OCI-LY3 (cell line): ENCODE data around the gene COL16A1.

ENCODE experiments used
- H2AFZ ChIP-seq: fragments of 200-600, 300-600 bp; shearing (Covaris generic); 2 replicates; pipeline ENCODE4 v1.6.0; 2014; ENCODE audit warnings: antibody characterized with exemption, low read depth, low read length
- H3K27ac ChIP-seq: fragments of 200-600, 300-600 bp; sonication (generic); 2 replicates; pipeline ENCODE4 v1.5.1; 2014; ENCODE audit warnings: mild to moderate bottlenecking, low read length, moderate library complexity, mixed read lengths
- H3K27me3 ChIP-seq: fragments of 200-600, 300-600 bp; sonication (generic); 2 replicates; pipeline ENCODE4 v1.6.1; 2014; ENCODE audit warnings: low read depth, low read length, mixed read lengths
- H3K36me3 ChIP-seq: fragments of 200-600, 300-600 bp; sonication (generic); replicated peaks from 2 replicates; pipeline ENCODE3; 2014; ENCODE audit warnings: low read depth, low read length, mixed read lengths
- H3K4me1 ChIP-seq: fragments of 300-600, 200-600 bp; sonication (generic); 2 replicates; pipeline ENCODE4 v1.6.1; 2014; ENCODE audit warnings: low read length, mixed read lengths
- H3K4me2 ChIP-seq: fragments of 200-600, 300-600 bp; sonication (generic); 2 replicates; pipeline ENCODE4 v1.6.1; 2014; ENCODE audit warnings: low read length, mixed read lengths
- H3K4me3 ChIP-seq: fragments of 300-600, 200-600 bp; sonication (generic); 2 replicates; pipeline ENCODE4 v1.5.1; 2014; ENCODE audit warnings: antibody characterized with exemption, mild to moderate bottlenecking, low read length, moderate library complexity
- H3K79me2 ChIP-seq: fragments of 300-600, 200-600 bp; shearing (Covaris generic); 2 replicates; pipeline ENCODE4 v1.6.1; 2014; ENCODE audit warnings: mild to moderate bottlenecking, low read length, mixed read lengths
- H3K9ac ChIP-seq: fragments of 300-600, 200-600 bp; shearing (Covaris generic); 2 replicates; pipeline ENCODE4 v1.6.0; 2014; ENCODE audit warnings: mild to moderate bottlenecking, low read length, moderate library complexity
- H3K9me3 ChIP-seq: fragments of 200-600, 300-600 bp; shearing (Covaris generic); 2 replicates; pipeline ENCODE4 v1.6.1; 2014; ENCODE audit warnings: low read length, mixed read lengths; ENCODE audit not compliant: insufficient read depth
- H4K20me1 ChIP-seq: fragments of 200-600, 300-600 bp; sonication (generic); 2 replicates; pipeline ENCODE4 v1.6.1; 2016; ENCODE audit warnings: low read length, mixed read lengths; ENCODE audit not compliant: insufficient read depth
- EZH2phosphoT487 ChIP-seq: fragments of 200-600 bp; shearing (Covaris generic); IDR thresholded peaks from 2 replicates; pipeline ENCODE4 v1.6.1; 2018; ENCODE audit warnings: antibody characterized with exemption, mixed run types, low read depth
- TF ChIP-seq, protein P1 (sequence below): fragments of 200-600, 300-600 bp; sonication (generic); IDR thresholded peaks from 2 replicates; pipeline ENCODE4 v1.5.1; 2014; ENCODE audit warnings: antibody characterized with exemption, low read length, low read depth

COL16A1 gene

GRCh38 chr1:31691446-31691845 lies 12.4 kb downstream of the COL16A1 start:
- Histone ChIP-seq H2AFZ (no peak overlapping the region), H3K27ac (no peak overlapping the region), H3K4me3 (no peak overlapping the region), H3K27me3 (0 out of 2 replicates have a peak, but pooled peaks cover under 1% of the 10 kb centered on the region), H4K20me1 (no peaks in the 10 kb centered on the region), H3K4me1 (peaks cover 16% of the 10 kb centered on the region), H3K9me3 (no peaks in the 10 kb centered on the region), H3K4me2 (no peak overlapping the region), H3K9ac (no peak overlapping the region), H3K36me3 (no peaks in the 10 kb centered on the region), H3K79me2 (no peaks in the 10 kb centered on the region)
- TF ChIP-seq, protein P1, sequence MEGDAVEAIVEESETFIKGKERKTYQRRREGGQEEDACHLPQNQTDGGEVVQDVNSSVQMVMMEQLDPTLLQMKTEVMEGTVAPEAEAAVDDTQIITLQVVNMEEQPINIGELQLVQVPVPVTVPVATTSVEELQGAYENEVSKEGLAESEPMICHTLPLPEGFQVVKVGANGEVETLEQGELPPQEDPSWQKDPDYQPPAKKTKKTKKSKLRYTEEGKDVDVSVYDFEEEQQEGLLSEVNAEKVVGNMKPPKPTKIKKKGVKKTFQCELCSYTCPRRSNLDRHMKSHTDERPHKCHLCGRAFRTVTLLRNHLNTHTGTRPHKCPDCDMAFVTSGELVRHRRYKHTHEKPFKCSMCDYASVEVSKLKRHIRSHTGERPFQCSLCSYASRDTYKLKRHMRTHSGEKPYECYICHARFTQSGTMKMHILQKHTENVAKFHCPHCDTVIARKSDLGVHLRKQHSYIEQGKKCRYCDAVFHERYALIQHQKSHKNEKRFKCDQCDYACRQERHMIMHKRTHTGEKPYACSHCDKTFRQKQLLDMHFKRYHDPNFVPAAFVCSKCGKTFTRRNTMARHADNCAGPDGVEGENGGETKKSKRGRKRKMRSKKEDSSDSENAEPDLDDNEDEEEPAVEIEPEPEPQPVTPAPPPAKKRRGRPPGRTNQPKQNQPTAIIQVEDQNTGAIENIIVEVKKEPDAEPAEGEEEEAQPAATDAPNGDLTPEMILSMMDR, result no peak
- TF ChIP-seq EZH2phosphoT487, result no peak

DNA sequence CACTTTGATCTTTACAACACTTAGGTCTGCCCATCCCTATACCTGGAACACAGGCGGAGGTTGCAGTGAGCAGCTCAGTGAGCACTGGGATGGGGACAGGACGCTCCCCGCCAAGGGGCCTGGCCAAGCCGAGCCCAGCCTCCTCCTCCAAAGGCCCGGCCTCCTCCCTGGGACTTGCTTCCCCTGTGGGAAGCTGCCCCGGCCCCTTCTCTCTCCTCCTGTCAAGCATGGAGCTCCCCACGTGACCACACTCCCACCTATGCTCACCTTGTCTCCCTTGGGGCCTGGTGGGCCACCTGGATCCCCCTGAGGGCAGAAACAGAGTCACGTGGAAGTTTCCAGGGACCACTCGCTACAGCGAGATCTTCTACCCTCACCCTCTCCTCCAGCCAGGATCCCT lies 12.9 kb downstream of the COL16A1 start:
- Histone ChIP-seq H3K36me3 (no peaks in the 10 kb centered on the region), H2AFZ (no peak overlapping the region), H4K20me1 (no peaks in the 10 kb centered on the region), H3K27ac (no peak overlapping the region), H3K79me2 (no peaks in the 10 kb centered on the region), H3K9ac (no peak overlapping the region), H3K4me1 (peaks cover 16% of the 10 kb centered on the region), H3K27me3 (0 out of 2 replicates have a peak, but pooled peaks cover 2% of the 10 kb centered on the region), H3K9me3 (no peaks in the 10 kb centered on the region), H3K4me3 (no peak overlapping the region), H3K4me2 (no peak overlapping the region)
- no peak for TF ChIP-seq EZH2phosphoT487
- TF ChIP-seq, protein P1, result no peak

- peaks cover 16% of the 10 kb centered on the region for H3K4me1 ChIP-seq
- no peak overlapping the region for H2AFZ ChIP-seq
- H3K27ac ChIP-seq, result no peak overlapping the region
- no peak overlapping the region for H3K4me3 ChIP-seq
- no peak overlapping the region for H3K9ac ChIP-seq
- 0 out of 2 replicates have a peak, but pooled peaks cover 2% of the 10 kb centered on the region for H3K27me3 ChIP-seq
- no peaks in the 10 kb centered on the region for H4K20me1 ChIP-seq
- H3K36me3 ChIP-seq, result no peaks in the 10 kb centered on the region
- H3K4me2 ChIP-seq, result no peak overlapping the region
- TF ChIP-seq, protein P1, result no peak
- TF ChIP-seq EZH2phosphoT487, result no peak
- H3K9me3 ChIP-seq, result no peaks in the 10 kb centered on the region
- no peaks in the 10 kb centered on the region for H3K79me2 ChIP-seq
Observed at GRCh38 chr1:31689854-31690253, 14.0 kb downstream of the COL16A1 start.

DNA sequence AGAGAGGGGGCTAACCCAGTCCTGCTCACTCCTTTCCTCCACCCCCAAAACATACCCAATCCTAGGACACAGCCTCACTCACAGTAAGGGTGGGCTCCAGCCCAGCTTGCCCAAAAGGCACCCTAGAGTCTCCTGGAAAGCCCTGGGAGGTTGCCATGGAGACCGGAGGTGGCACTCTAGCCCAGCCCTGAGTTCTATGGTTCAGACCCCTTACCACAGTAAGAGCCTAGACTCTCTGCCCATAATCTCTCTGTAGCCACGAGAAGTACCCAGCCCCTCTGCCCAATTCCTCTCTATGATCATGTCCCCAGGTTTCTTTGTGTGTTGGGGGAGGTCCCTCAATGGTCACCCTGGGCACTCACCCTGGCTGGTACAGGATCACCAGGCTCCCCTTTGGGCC lies 14.4 kb downstream of the COL16A1 start:
- no peak overlapping the region for H3K9ac ChIP-seq
- no peak overlapping the region for H3K4me3 ChIP-seq
- H3K9me3 ChIP-seq, result no peaks in the 10 kb centered on the region
- 0 out of 2 replicates have a peak, but pooled peaks cover 2% of the 10 kb centered on the region for H3K27me3 ChIP-seq
- no peak overlapping the region for H2AFZ ChIP-seq
- H3K36me3 ChIP-seq, result no peaks in the 10 kb centered on the region
- H3K79me2 ChIP-seq, result no peaks in the 10 kb centered on the region
- H3K4me2 ChIP-seq, result no peak overlapping the region
- H4K20me1 ChIP-seq, result no peaks in the 10 kb centered on the region
- TF ChIP-seq, protein P1, result no peak
- no peak for TF ChIP-seq EZH2phosphoT487
- peaks cover 16% of the 10 kb centered on the region for H3K4me1 ChIP-seq
- no peak overlapping the region for H3K27ac ChIP-seq
